GM12875 (cell line): ENCODE data around the gene SRSF11.

Experiments
- H3K4me3 ChIP-seq: one replicate; pipeline ENCODE4 v1.5.1; 2011; ENCODE audit warnings: low read depth, low read length, control low read depth
- TF ChIP-seq, protein P1 (sequence below): IDR thresholded peaks from 2 replicates; pipeline ENCODE4 v1.5.1; 2011; ENCODE audit warnings: low read depth, mild to moderate bottlenecking, control low read depth, inconsistent platforms, low read length, moderate library complexity, borderline replicate concordance; ENCODE audit not compliant: insufficient read depth

The SRSF11 gene

DNA sequence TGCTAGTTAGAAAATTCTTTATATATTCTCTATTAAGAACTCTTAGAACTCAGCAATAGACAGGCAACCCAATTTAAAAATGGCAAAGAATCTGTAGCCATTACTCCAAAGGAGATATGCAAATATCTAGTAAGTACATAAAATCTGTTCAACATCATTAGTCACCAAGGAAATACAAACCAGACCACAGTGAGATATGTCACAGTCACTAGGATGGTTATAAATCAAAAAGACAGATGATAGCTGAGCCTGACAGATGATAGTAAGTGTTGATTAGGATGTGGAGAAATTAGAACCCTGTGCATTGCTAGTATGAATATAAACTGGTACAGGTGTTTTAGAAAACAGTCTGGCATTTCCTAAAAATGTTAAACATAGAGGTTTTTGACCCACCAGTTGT, 26.6 kb downstream of the SRSF11 start:
- TF ChIP-seq, protein P1, sequence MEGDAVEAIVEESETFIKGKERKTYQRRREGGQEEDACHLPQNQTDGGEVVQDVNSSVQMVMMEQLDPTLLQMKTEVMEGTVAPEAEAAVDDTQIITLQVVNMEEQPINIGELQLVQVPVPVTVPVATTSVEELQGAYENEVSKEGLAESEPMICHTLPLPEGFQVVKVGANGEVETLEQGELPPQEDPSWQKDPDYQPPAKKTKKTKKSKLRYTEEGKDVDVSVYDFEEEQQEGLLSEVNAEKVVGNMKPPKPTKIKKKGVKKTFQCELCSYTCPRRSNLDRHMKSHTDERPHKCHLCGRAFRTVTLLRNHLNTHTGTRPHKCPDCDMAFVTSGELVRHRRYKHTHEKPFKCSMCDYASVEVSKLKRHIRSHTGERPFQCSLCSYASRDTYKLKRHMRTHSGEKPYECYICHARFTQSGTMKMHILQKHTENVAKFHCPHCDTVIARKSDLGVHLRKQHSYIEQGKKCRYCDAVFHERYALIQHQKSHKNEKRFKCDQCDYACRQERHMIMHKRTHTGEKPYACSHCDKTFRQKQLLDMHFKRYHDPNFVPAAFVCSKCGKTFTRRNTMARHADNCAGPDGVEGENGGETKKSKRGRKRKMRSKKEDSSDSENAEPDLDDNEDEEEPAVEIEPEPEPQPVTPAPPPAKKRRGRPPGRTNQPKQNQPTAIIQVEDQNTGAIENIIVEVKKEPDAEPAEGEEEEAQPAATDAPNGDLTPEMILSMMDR, result no peak
- no peak overlapping the region for H3K4me3 ChIP-seq

DNA sequence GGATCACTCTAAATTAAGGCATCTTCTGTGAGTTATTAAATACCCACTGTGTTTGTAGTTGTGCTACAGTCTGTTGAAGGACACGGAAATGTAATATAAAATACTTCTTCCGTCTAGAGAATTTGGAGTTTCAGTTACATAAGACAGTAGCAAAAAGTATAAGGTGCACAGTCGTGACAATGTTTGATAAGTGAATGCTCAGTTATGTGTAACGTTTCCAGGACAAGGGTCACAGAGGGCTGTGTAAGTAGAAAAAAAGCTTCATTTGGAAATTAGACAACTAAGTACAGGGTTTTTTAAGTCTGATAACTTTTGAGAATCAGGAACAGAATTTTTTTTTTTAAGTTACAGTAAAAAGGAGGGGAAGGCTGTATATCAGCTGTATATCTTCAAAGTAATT, 27.5 kb downstream of the SRSF11 start:
- H3K4me3 ChIP-seq, result no peak overlapping the region
- TF ChIP-seq, protein P1, result no peak

DNA sequence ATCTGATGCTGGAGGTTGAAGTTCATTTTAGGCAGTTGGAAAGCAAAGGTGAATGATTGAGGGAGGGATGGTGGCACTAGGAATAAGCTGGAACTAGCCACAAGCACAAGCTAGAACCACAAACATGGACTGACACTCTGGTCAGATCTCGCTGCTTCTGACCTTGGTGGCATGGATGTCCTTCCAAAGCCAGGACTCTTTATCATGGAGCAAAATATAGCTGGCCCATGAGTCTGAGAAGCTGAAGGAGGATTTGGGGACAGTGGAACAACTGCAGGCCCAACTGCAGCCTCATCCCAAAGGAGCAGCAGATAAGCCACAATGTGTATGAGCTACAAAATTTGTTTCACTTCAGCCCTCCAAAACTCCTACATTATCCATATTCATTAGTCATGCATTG, 35.5 kb downstream of the SRSF11 start:
- H3K4me3 ChIP-seq, result no peak overlapping the region
- TF ChIP-seq, protein P1, result no peak

DNA sequence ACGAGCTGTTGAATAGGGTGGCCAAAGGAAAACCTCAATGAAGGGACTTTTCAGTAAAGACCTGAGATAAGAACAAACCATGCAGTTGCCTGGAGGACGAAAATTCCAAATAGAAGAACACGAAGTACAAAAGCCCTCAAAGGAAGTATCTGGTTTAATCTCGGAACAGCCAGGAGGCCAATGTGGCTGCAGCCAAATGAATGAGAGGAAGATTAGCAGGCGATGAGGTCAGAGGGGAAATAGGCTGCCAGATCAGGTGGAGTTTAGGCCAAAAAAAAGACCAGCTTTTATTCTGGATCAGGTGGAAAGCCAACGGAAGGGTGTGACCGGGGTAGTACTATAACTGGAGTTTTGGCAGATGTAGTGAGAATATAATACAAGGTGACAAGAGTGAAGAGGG, 43.7 kb downstream of the SRSF11 start:
- TF ChIP-seq, protein P1, result no peak

DNA sequence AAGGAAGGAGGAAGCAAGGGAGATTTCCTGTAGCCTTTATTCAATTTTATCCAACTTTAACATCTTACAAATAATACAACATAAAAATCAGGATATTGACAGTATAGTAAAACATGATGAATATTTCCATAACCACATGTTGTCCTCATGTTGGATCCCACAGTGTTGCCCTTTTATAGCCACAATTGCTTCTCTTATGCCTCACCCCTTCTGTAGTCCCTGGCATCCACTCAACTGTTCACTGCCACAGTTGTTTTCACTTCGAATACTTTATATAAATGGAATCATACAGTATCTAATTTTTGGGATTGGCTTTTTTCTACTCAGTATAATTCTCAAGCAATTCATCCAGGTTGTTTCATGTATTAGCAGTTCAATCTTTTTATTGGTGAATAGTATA, 44.8 kb downstream of the SRSF11 start:
- TF ChIP-seq, protein P1, result no peak
- H3K4me3 ChIP-seq, result no peak overlapping the region

More for the DNA sequence above, 43.7 kb downstream of the SRSF11 start:
- no peak overlapping the region for H3K4me3 ChIP-seq

DNA sequence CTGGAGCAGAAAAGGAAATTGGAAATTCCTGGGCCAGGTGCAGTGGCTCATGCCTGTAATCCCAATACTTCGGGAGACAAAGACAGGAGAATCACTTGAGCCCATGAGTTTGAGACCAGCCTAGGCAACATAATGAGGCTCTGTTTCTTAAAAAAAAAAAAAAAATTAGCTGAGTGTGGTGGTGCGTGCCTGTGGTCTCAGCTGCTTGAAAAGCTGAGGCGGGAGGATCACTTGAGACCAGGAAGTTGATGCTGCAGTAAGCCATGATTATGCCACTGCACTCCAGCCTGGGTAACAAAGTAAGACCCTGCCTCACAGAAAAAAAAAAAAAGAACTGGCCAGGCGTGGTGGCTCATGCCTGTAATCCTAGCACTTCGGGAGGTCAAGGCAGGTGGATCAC, 56.7 kb downstream of the SRSF11 start:
- H3K4me3 ChIP-seq, result no peak overlapping the region
- TF ChIP-seq, protein P1, result no peak

DNA sequence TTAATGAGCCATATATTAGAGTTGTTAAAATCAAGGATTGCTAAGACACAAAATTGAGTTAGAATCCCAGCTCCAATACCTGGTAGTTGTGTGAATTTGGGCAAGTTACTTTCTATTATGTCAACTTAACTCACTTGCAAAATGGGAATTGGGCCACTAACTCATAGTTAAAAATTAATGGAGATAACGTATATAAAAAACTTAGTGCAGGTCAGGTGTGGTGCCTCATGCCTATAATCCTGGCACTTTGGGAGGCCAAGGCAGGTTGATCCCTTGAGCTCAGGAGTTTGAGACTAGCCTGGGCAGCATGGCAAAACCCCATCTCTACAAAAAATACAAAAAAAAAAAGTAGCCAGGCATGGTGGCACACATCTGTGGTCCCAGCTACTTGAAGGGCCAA, 57.5 kb downstream of the SRSF11 start:
- TF ChIP-seq, protein P1, result no peak
- no peak overlapping the region for H3K4me3 ChIP-seq
